IMR-90 (cell line): ENCODE data around the gene ITPR2. TPM values are rescaled to one million over a fixed set of nuclear protein-coding genes. Genes with fewer than 3 reads are reported as not detected.

Source experiments
- ATAC-seq: fragments of 200-7000 bp; cut with Tn5 transposase; 2 replicates; pipeline ENCODE4 v1.9.1; 2020; ENCODE audit warnings: low read depth, mild to moderate bottlenecking, moderate library complexity
- BruUV-seq: library from RNA; stranded (reverse); fragments of 400-500 nt; replicated peaks from 2 replicates; lab custom pipeline; 2021; lab: Mats Ljungman, UMichigan
- CTCF ChIA-PET: fragments of 300-600 bp; formaldehyde crosslinking; extraction: SDS; loops from one replicate; lab custom pipeline; 2021; ENCODE audit warnings: antibody characterized with exemption; lab: Yijun Ruan, JAX
- POLR2A ChIA-PET: fragments of 300-600 bp; sonication (Branson Sonifier 250); formaldehyde crosslinking; loops from one replicate; lab custom pipeline; 2022; ENCODE audit warnings: antibody characterized with exemption; ENCODE audit not compliant: unreplicated experiment; lab: Charles Lee
- DNase-seq: peaks from one replicate; pipeline ENCODE4 v3.0.0; 2013
- H2AFZ ChIP-seq: replicated peaks from 2 replicates; pipeline ENCODE3; 2013; ENCODE audit warnings: low read length, mild to moderate bottlenecking; ENCODE audit not compliant: poor library complexity
- H2AK5ac ChIP-seq: 2 replicates; pipeline ENCODE4 v1.6.1; 2013; ENCODE audit warnings: low read depth, low read length, inconsistent platforms
- H2AK9ac ChIP-seq: replicated peaks from 2 replicates; pipeline ENCODE3; 2013; ENCODE audit warnings: mild to moderate bottlenecking, low read depth, low read length, moderate library complexity; ENCODE audit not compliant: poor library complexity
- H2BK120ac ChIP-seq: 2 replicates; pipeline ENCODE4 v1.6.1; 2013; ENCODE audit warnings: low read depth, low read length, inconsistent platforms
- H2BK15ac ChIP-seq: 3 replicates; pipeline ENCODE4 v1.6.1; 2013; ENCODE audit warnings: low read depth, low read length, inconsistent platforms
- H2BK20ac ChIP-seq: 2 replicates; pipeline ENCODE4 v1.6.1; 2013; ENCODE audit warnings: low read depth, mild to moderate bottlenecking, inconsistent platforms, low read length, moderate library complexity
- H2BK5ac ChIP-seq: 2 replicates; pipeline ENCODE4 v1.6.1; 2013; ENCODE audit warnings: mild to moderate bottlenecking, low read depth, low read length, inconsistent platforms; ENCODE audit not compliant: poor library complexity, severe bottlenecking
- H3K14ac ChIP-seq: replicated peaks from 2 replicates; pipeline ENCODE4 v1.6.1; 2013; ENCODE audit warnings: low read depth, low read length, inconsistent platforms
- H3K18ac ChIP-seq: 2 replicates; pipeline ENCODE4 v1.6.1; 2013; ENCODE audit warnings: low read depth, low read length, control low read depth
- H3K23ac ChIP-seq: 2 replicates; pipeline ENCODE4 v1.6.1; 2013; ENCODE audit warnings: low read depth, low read length, inconsistent platforms
- H3K27ac ChIP-seq: 2 replicates; pipeline ENCODE4 v1.5.1; 2013; ENCODE audit warnings: mild to moderate bottlenecking, control low read depth, low read length; ENCODE audit not compliant: insufficient read depth
- H3K27me3 ChIP-seq: 2 replicates; pipeline ENCODE4 v1.6.1; 2013; ENCODE audit warnings: low read length; ENCODE audit not compliant: control insufficient read depth, insufficient read depth
- H3K36me3 ChIP-seq: 2 replicates; pipeline ENCODE4 v1.6.1; 2013; ENCODE audit warnings: low read length, mixed read lengths; ENCODE audit not compliant: control insufficient read depth, insufficient read depth
- H3K4ac ChIP-seq: 2 replicates; pipeline ENCODE4 v1.6.1; 2013; ENCODE audit warnings: low read depth, low read length, inconsistent platforms
- H3K4me1 ChIP-seq: 2 replicates; pipeline ENCODE4 v1.6.1; 2013; ENCODE audit warnings: low read length, mixed read lengths; ENCODE audit not compliant: control insufficient read depth, insufficient read depth
- H3K4me2 ChIP-seq: 2 replicates; pipeline ENCODE4 v1.6.1; 2013; ENCODE audit warnings: low read depth, mild to moderate bottlenecking, control low read depth, low read length, moderate library complexity
- H3K4me3 ChIP-seq: 2 replicates; pipeline ENCODE4 v1.5.1; 2013; ENCODE audit warnings: low read depth, mild to moderate bottlenecking, control low read depth, low read length, moderate library complexity; ENCODE audit not compliant: insufficient read depth
- H3K56ac ChIP-seq: 2 replicates; pipeline ENCODE4 v1.6.1; 2013; ENCODE audit warnings: low read length, inconsistent platforms; ENCODE audit not compliant: insufficient read depth; ENCODE audit errors: extremely low read depth
- H3K79me1 ChIP-seq, 2 experiments: 2 replicates each; pipeline ENCODE4 v1.6.1; 2013; ENCODE audit warnings: low read length in 2 of 2, inconsistent platforms in 1 of 2, low read depth in 1 of 2
- H3K9ac ChIP-seq: 2 replicates; pipeline ENCODE4 v1.6.1; 2013; ENCODE audit warnings: low read depth, low read length, control low read depth
- H3K9me1 ChIP-seq: 2 replicates; pipeline ENCODE4 v1.6.1; 2013; ENCODE audit warnings: low read length, inconsistent platforms; ENCODE audit not compliant: insufficient read depth
- H3K9me3 ChIP-seq: 2 replicates; pipeline ENCODE4 v1.6.1; 2013; ENCODE audit warnings: low read length; ENCODE audit not compliant: control insufficient read depth, insufficient read depth
- H4K20me1 ChIP-seq: 2 replicates; pipeline ENCODE4 v1.6.1; 2013; ENCODE audit warnings: low read length, inconsistent platforms; ENCODE audit not compliant: insufficient read depth
- H4K5ac ChIP-seq: 2 replicates; pipeline ENCODE4 v1.6.1; 2013; ENCODE audit warnings: mild to moderate bottlenecking, low read depth, low read length, control low read depth
- H4K8ac ChIP-seq, 2 experiments: 2 replicates each; pipeline ENCODE4 v1.6.1; 2013; ENCODE audit warnings: low read depth in 2 of 2, low read length in 2 of 2, control low read depth in 1 of 2, inconsistent platforms in 1 of 2
- H4K91ac ChIP-seq: 2 replicates; pipeline ENCODE4 v1.6.1; 2013; ENCODE audit warnings: low read depth, low read length, inconsistent platforms; ENCODE audit not compliant: insufficient read depth
- CEBPB ChIP-seq: IDR thresholded peaks from 2 replicates; pipeline ENCODE4 v1.6.1; 2012; ENCODE audit warnings: low read depth, low read length, improper control_type of control experiment
- FOS ChIP-seq: fragments of 150-350 bp; IDR thresholded peaks from 2 replicates; pipeline ENCODE4 v1.6.1; 2016; ENCODE audit warnings: low read depth, low read length
- MAFK ChIP-seq: IDR thresholded peaks from 2 replicates; pipeline ENCODE4 v1.6.1; 2012; ENCODE audit warnings: low read depth, low read length, improper control_type of control experiment
- WGBS, 2 experiments: methylation state at CpG; one replicate each; pipeline versions ENCODE4 v1.1.5 to v1.1.7; 2013; ENCODE audit warnings: missing lambda C conversion rate in 2 of 2; ENCODE audit not compliant: insufficient read length in 1 of 2; ENCODE audit errors: extremely low coverage in 2 of 2; 5-methylcytosine and 5-hydroxymethylcytosine counted together
- dilution Hi-C: fragments of 300-500 bp; cut with HindIII; formaldehyde crosslinking; loops from one replicate; pipeline ENCODE4 v1.14.3; 2018; ENCODE audit warnings: low sequenced_read_pairs; ENCODE audit not compliant: unreplicated experiment
- in situ Hi-C: fragments of 300-500 bp; cut with MboI; formaldehyde crosslinking; loops from 3 replicates; pipeline ENCODE4 v1.14.3; 2019; ENCODE audit warnings: low sequenced_read_pairs, inconsistent platforms, mixed read lengths
- intact Hi-C: fragments of 100-400 bp; cut with micrococcal nuclease; formaldehyde crosslinking; loops from 2 replicates; pipeline ENCODE4 v1.10.0; 2022
- polyA plus RNA-seq, 3 experiments: library from polyadenylated mRNA; depleted of rRNA; stranded (reverse); fragments of >200 nt; gene quantifications; 2 replicates each; pipeline ENCODE4 v1.2.3, GENCODE V29; 2012; ENCODE audit warnings: low replicate concordance in 1 of 3
- total RNA-seq: library from RNA; depleted of rRNA; stranded (reverse); fragments of >200 nt; gene quantifications from 2 replicates; pipeline ENCODE4 v1.2.3, GENCODE V29; 2012
- TF ChIP-seq, protein P1 (sequence below): fragments of 150-350 bp; IDR thresholded peaks from 2 replicates; pipeline ENCODE4 v1.6.1; 2016; ENCODE audit warnings: low read depth, mild to moderate bottlenecking, low read length, moderate library complexity, borderline replicate concordance

Gene ITPR2
- total and polyA plus RNA-seq, 2 of the 4 experiments (the other 2 are of a cell fraction) = 1.2 to 9.0 TPM

DNA sequence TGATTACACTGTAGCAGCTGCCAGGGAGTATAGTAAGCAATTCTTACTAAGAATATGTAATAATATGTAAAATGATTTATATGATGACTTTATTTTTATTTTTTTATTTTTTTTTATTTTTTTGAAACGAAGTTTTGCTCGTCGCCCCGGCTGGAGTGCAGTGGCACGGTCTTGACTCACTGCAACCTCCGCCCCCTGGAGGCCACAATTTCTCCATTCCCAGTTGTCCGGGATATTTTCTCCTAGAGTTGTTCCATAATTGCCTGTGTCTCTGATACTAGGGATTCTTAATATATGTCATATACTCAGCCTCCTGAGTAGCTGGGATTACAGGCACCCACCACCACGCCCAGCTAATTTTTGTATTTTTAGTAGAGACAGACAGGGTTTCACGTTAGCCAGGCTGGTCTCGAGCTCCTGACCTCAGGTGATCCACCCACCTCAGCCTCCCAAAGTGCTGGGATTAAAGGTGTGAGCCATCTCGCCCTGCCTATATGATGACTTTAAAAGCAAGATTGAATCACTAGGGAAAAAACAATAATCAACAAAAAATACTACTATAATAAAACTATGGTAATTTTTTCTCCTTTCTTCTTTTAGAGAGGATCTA lies 12.2 kb upstream of the ITPR2 start (continued):
- no peak for TF ChIP-seq FOS

DNA sequence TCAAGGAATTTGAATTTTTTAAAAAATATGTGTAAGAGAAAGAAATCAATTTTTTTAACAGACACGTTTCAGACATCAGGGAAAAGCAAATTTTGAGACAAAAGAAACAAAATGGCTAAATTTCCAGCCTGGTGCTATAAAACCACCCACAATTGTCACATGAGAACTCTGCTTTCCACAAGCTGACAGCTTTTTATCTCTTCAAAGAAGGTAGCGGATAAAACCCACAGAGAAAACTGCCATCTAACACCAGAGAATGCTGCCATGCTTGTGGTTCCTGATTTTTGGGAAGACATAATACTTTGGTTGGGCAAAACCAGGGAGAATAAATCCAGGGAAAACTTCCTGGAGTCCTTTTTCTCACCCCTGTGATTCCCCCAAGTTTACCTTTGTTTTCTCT lies 10.3 kb upstream of the ITPR2 start:
- Histone ChIP-seq H3K9me3 (no peaks in the 10 kb centered on the region), H3K4ac (no peak overlapping the region), H2BK120ac (no peak overlapping the region), H2BK20ac (no peak overlapping the region), H3K36me3 (no peaks in the 10 kb centered on the region), H2AK9ac (no peak overlapping the region), H2BK5ac (no peak overlapping the region), H3K14ac (no peak overlapping the region), H3K4me1 (peaks cover 13% of the 10 kb centered on the region), H3K4me3 (no peak overlapping the region), H3K27me3 (no peaks in the 10 kb centered on the region), H2AK5ac (no peak overlapping the region), H3K56ac (no peak overlapping the region; the same call in 1 of the 2 replicates), H2BK15ac (no peak overlapping the region), H3K9ac (no peak overlapping the region), H3K9me1 (no peaks in the 10 kb centered on the region), H3K27ac (no peak overlapping the region), H3K4me2 (no peak overlapping the region), H2AFZ (no peak overlapping the region), H3K23ac (no peak overlapping the region), H3K18ac (no peak overlapping the region), H4K8ac (no peak overlapping the region; a peak in 1 of 4 replicates), H3K79me1 (no peaks in the 10 kb centered on the region), H4K91ac (no peak overlapping the region), H4K5ac (no peak overlapping the region), H4K20me1 (no peaks in the 10 kb centered on the region)
- ChIA-PET CTCF (interaction anchor here (0.5 to 1.1 kb wide), 3 partner anchors 8 to 68 kb away, joined by 3 read pairs; partner anchors contain the start of gene ITPR2), POLR2A (no interaction called here)
- ATAC-seq (no peak), DNase-seq (no peak)
- TF ChIP-seq MAFK (no peak), CEBPB (no peak)
- TF ChIP-seq, protein P1, sequence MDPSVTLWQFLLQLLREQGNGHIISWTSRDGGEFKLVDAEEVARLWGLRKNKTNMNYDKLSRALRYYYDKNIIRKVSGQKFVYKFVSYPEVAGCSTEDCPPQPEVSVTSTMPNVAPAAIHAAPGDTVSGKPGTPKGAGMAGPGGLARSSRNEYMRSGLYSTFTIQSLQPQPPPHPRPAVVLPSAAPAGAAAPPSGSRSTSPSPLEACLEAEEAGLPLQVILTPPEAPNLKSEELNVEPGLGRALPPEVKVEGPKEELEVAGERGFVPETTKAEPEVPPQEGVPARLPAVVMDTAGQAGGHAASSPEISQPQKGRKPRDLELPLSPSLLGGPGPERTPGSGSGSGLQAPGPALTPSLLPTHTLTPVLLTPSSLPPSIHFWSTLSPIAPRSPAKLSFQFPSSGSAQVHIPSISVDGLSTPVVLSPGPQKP = no peak
- no TSS peak for BruUV-seq
- in situ Hi-C loops = no loop called here
- WGBS, 2 experiments = no CpG with 5 or more reads among the region's 2 CpGs
- dilution Hi-C loops = no loop called here
- intact Hi-C loops = no loop called here
